Measurements from ENCODE around the gene HMCN2.

Gene HMCN2

DNA sequence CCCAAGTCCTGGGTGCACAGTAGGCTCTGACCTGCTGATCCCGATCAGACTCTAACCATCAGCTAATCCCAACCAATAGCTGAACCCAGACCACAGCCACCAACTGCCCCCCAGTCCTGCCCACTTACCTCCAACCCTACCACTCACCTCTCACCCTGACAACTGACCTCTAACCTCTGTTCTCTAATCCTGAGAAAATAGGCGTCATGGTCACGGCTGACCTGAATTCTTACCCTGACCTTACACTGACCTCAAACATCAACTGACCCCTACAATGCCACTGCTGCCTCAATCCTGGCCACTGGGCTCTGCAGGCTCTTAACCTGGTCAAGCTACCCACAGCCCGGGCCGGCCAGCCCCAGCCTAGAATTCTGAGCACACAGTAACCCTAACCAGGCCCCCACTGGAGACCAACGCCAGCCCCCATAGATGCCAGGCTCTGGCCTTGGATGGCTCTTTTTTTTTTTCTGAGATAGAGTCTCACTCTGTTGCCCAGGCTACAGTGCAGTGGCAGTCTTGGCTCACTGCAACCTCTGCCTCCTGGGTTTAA lies 115.4 kb downstream of the HMCN2 start:
- in situ Hi-C loops (cut with MboI; ENCODE audit: low sequenced_read_pairs, unreplicated experiment): no loop called here

DNA sequence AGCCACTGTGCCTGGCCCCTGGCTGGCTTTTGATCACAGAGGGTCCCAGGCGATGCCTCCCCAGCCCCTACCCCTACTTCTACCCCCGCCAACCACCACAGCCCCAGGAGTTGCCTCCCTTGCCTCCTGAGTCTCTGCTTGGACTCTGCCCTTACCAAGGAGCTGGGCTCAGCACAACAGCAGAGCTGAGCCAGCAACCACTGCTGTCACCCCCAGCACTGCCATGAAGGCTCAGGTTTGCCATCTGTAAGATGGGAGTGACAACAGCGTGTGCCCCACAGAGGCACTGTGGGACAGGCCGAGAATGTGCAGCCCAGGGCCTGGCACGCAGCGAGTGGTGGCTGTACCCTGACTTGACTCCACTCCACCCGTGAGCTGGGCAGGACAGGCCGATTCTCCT lies 116.1 kb downstream of the HMCN2 start:
- in situ Hi-C loops (cut with MboI; ENCODE audit: low sequenced_read_pairs, unreplicated experiment): no loop called here
- no peak for DNase-seq (ENCODE audit: low spot score)
- TF ChIP-seq, protein P1, sequence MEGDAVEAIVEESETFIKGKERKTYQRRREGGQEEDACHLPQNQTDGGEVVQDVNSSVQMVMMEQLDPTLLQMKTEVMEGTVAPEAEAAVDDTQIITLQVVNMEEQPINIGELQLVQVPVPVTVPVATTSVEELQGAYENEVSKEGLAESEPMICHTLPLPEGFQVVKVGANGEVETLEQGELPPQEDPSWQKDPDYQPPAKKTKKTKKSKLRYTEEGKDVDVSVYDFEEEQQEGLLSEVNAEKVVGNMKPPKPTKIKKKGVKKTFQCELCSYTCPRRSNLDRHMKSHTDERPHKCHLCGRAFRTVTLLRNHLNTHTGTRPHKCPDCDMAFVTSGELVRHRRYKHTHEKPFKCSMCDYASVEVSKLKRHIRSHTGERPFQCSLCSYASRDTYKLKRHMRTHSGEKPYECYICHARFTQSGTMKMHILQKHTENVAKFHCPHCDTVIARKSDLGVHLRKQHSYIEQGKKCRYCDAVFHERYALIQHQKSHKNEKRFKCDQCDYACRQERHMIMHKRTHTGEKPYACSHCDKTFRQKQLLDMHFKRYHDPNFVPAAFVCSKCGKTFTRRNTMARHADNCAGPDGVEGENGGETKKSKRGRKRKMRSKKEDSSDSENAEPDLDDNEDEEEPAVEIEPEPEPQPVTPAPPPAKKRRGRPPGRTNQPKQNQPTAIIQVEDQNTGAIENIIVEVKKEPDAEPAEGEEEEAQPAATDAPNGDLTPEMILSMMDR (IDR thresholded peaks at IDR 0.05; ENCODE audit: borderline replicate concordance, control extremely low read depth, extremely low read depth, insufficient read depth, missing control alignments): no peak

More for the DNA sequence above, 115.4 kb downstream of the HMCN2 start:
- no peak for DNase-seq (ENCODE audit: low spot score)
- TF ChIP-seq, protein P1 (IDR thresholded peaks at IDR 0.05; ENCODE audit: borderline replicate concordance, control extremely low read depth, extremely low read depth, insufficient read depth, missing control alignments): no peak

DNA sequence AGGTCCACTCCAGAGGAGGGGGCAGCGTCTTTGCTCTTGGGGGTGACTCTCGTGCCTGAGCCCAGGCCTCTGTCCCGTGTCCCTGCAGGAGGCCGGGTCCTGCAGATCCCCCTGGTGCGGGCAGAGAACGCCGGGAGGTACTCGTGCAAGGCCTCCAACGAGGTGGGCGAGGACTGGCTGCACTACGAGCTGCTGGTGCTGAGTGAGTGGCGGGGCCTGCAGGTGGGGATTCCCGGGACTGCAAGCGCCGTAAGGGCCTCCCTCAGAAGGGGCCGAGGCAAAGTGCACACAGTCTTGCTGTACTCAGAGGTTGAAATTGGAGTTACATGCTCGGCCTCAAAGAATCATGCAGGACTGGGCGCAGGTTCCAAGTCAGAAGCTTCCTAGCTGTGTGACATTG lies 116.5 kb downstream of the HMCN2 start:
- in situ Hi-C loops (cut with MboI; ENCODE audit: low sequenced_read_pairs, unreplicated experiment): no loop called here
- TF ChIP-seq, protein P1 (IDR thresholded peaks at IDR 0.05; ENCODE audit: borderline replicate concordance, control extremely low read depth, extremely low read depth, insufficient read depth, missing control alignments): no peak
- no peak for DNase-seq (ENCODE audit: low spot score)

DNA sequence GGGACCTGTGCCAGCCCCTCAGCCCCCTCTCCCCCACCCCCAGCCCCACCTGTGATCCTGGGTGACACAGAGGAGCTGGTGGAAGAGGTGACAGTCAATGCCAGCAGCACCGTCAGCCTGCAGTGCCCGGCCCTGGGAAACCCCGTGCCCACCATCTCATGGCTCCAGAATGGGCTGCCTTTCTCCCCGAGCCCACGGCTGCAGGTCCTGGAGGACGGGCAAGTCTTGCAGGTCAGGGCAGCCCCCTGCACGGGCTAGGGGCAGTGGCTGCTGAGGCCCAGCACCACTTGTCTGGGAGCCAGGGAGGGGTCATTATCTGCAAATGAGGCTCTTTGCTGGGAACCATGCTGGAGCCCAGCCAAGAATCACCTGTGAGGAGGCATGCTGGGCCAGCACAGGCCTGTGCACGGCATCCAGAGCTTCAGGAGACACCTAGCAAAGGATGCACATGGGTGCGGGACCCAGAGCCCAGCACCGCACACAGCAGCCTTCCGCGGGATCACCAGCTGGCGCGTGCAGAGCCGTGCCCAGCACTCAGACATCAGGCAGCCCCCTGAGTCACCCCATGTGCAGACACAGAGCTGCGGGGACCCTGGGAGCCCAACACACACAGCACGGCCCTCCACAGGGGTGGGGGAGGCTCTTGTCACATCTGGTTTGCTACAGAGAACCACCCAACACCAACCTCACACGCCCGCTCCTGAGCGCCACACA lies 117.2 kb downstream of the HMCN2 start:
- DNase-seq (ENCODE audit: low spot score): no peak
- TF ChIP-seq, protein P1 (IDR thresholded peaks at IDR 0.05; ENCODE audit: borderline replicate concordance, control extremely low read depth, extremely low read depth, insufficient read depth, missing control alignments): no peak
- in situ Hi-C loops (cut with MboI; ENCODE audit: low sequenced_read_pairs, unreplicated experiment): no loop called here

DNA sequence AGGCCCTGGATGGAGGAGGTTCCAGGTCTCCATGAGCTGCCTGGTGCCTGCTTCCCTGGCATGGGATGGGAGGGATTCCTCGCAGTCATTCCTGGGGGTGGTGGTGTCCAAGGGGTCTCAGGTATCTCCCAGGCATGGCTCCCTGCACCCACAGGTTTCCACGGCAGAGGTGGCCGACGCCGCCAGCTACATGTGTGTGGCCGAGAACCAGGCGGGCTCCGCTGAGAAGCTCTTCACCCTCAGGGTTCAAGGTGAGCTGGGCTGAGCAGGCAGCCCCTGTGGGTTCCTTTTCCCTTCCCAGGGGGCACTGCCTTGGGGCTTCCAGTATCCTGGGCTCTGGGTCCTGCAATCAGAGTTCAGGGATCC lies 117.8 kb downstream of the HMCN2 start:
- in situ Hi-C loops (cut with MboI; ENCODE audit: low sequenced_read_pairs, unreplicated experiment): no loop called here
- no peak for DNase-seq (ENCODE audit: low spot score)
- TF ChIP-seq, protein P1 (IDR thresholded peaks at IDR 0.05; ENCODE audit: borderline replicate concordance, control extremely low read depth, extremely low read depth, insufficient read depth, missing control alignments): no peak

DNA sequence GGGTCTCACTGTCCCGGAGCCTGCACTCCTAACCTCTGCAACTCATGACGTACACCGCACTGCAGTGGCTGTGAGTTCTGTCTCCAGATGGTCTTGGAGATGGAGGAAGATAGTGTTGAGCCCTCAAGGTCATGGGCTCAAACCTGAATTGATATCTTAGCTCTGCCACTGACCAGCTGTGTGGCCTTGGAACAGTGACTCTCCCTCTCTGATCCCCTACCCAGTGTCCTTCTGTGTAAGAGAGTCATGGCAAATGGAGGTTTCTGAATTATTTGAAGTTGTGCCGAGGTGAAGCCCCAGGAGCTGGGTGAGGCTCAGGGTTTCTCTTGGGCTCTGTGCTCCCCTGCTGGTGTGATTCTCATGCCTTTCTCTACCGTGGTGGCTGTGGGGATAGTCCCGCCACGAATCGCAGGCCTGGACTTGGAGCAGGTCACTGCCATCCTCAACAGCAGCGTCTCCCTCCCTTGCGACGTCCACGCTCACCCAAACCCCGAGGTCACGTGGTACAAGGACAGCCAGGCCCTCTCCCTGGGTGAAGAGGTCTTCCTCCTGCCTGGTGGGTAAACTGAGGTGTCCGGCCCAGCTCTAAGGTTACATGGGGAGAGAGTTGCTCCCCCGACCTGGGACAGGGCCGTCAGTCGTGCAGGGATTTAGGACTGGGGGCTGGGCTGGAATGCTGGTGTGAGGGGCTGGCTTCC lies 118.6 kb downstream of the HMCN2 start:
- in situ Hi-C loops (cut with MboI; ENCODE audit: low sequenced_read_pairs, unreplicated experiment): no loop called here
- TF ChIP-seq, protein P1 (IDR thresholded peaks at IDR 0.05; ENCODE audit: borderline replicate concordance, control extremely low read depth, extremely low read depth, insufficient read depth, missing control alignments): no peak
- no peak for DNase-seq (ENCODE audit: low spot score)
